GM12878 (cell line): ENCODE measurements around the gene OPCML. TPM values are rescaled to one million over a fixed set of nuclear protein-coding genes. Genes with fewer than 3 reads are reported as not detected.

ENCODE experiments used
- ATAC-seq: fragments of 200-7000 bp; cut with Tn5 transposase; 3 replicates; pipeline ENCODE4 v1.9.1; 2020; ENCODE audit warnings: mild to moderate bottlenecking, moderate library complexity
- BruUV-seq: library from RNA; stranded (reverse); fragments of 400-500 nt; replicated peaks from 2 replicates; lab custom pipeline; 2021; lab: Mats Ljungman, UMichigan
- CTCF ChIA-PET: fragments of 300-600 bp; sonication (Branson Sonifier 250); formaldehyde crosslinking; extraction: SDS; loops from one replicate; lab custom pipeline; 2021; ENCODE audit warnings: inconsistent platforms; lab: Yijun Ruan, JAX
- POLR2A ChIA-PET: fragments of 350-600 bp; formaldehyde crosslinking; extraction: SDS; loops from one replicate; lab custom pipeline; 2021; ENCODE audit warnings: inconsistent platforms; lab: Charles Lee
- RAD21 ChIA-PET: fragments of 300-600 bp; sonication (Branson Sonifier 250); formaldehyde crosslinking; loops from one replicate; lab custom pipeline; 2023; ENCODE audit warnings: antibody characterized with exemption; ENCODE audit not compliant: unreplicated experiment; lab: Charles Lee
- SMC1A ChIA-PET: fragments of 300-600 bp; sonication (Branson Sonifier 250); formaldehyde crosslinking; loops from one replicate; lab custom pipeline; 2023; ENCODE audit not compliant: unreplicated experiment, uncharacterized antibody; lab: Charles Lee
- DNase-seq: peaks from one replicate; pipeline ENCODE4 v3.0.0-alpha.2; 2011; ENCODE audit warnings: low read depth, low spot score
- FAIRE-seq: peaks from 3 replicates; lab custom pipeline; 2011; peaks lifted over from hg19 to GRCh38; lab: Jason Lieb, UNC
- H2AFZ ChIP-seq: 2 replicates; pipeline ENCODE4 v1.6.0; 2011; ENCODE audit warnings: low read depth, low read length, control low read depth; ENCODE audit not compliant: control insufficient read depth
- H3K27ac ChIP-seq: 2 replicates; pipeline ENCODE4 v1.5.1; 2011; ENCODE audit warnings: control low read depth; ENCODE audit not compliant: control insufficient read depth, insufficient read depth
- H3K27me3 ChIP-seq, 2 experiments: replicated peaks in 1 of 2; 2 replicates each; pipeline versions ENCODE4 v1.6.0 to v1.6.1; 2011; ENCODE audit warnings: low read length in 1 of 2; ENCODE audit not compliant: control insufficient read depth in 2 of 2, insufficient read depth in 2 of 2
- H3K36me3 ChIP-seq, 2 experiments: 2 replicates each; pipeline ENCODE4 v1.5.1; 2011; ENCODE audit warnings: low read length in 1 of 2; ENCODE audit not compliant: control insufficient read depth in 2 of 2, insufficient read depth in 2 of 2
- H3K4me1 ChIP-seq: 2 replicates; pipeline ENCODE4 v1.6.1; 2011; ENCODE audit warnings: mild to moderate bottlenecking, low read length, moderate library complexity, mixed read lengths; ENCODE audit not compliant: control insufficient read depth, insufficient read depth
- H3K4me2 ChIP-seq: 2 replicates; pipeline ENCODE4 v1.6.0; 2011; ENCODE audit warnings: control low read depth; ENCODE audit not compliant: control insufficient read depth, insufficient read depth
- H3K4me3 ChIP-seq: fragments of 200-600 bp; sonication (generic); 2 replicates; pipeline ENCODE4 v1.5.1; 2016
- H3K79me2 ChIP-seq: 2 replicates; pipeline ENCODE4 v1.6.0; 2011; ENCODE audit warnings: low read length; ENCODE audit not compliant: control insufficient read depth, insufficient read depth
- H3K9ac ChIP-seq: 2 replicates; pipeline ENCODE4 v1.8.0; 2011; ENCODE audit warnings: low read length, control low read depth, mixed read lengths; ENCODE audit not compliant: control insufficient read depth, insufficient read depth
- H3K9me3 ChIP-seq: replicated peaks from 3 replicates; pipeline ENCODE4 v1.5.1; 2011; ENCODE audit warnings: mild to moderate bottlenecking, low read length; ENCODE audit not compliant: control insufficient read depth, insufficient read depth
- H4K20me1 ChIP-seq: 2 replicates; pipeline ENCODE4 v1.6.0; 2011; ENCODE audit not compliant: control insufficient read depth, insufficient read depth
- ATF3 ChIP-seq: IDR thresholded peaks from 2 replicates; pipeline ENCODE4 v1.6.1; 2011; ENCODE audit warnings: low read depth, mild to moderate bottlenecking, low read length, moderate library complexity, borderline replicate concordance; ENCODE audit errors: extremely low read depth
- ATF7 ChIP-seq: fragments of 450-650 bp; IDR thresholded peaks from 2 replicates; pipeline ENCODE4 v1.6.1; 2016; ENCODE audit warnings: low read depth, mild to moderate bottlenecking
- CBX5 ChIP-seq: sonication (generic); IDR thresholded peaks from 2 replicates; pipeline ENCODE4 v1.6.1; 2016; ENCODE audit warnings: low read depth, moderate library complexity, mild to moderate bottlenecking, inconsistent platforms
- CREB1 ChIP-seq: IDR thresholded peaks from 2 replicates; pipeline ENCODE4 v1.6.1; 2012; ENCODE audit warnings: low read depth, mild to moderate bottlenecking, inconsistent platforms
- JUND ChIP-seq: IDR thresholded peaks from 2 replicates; pipeline ENCODE4 v1.6.1; 2012; ENCODE audit warnings: low read depth, mild to moderate bottlenecking, low read length, improper control_type of control experiment, moderate library complexity
- KDM1A ChIP-seq: fragments of 200-600 bp; sonication (generic); IDR thresholded peaks from 2 replicates; pipeline ENCODE4 v1.6.1; 2016; ENCODE audit warnings: borderline replicate concordance
- LARP7 ChIP-seq: fragments of 450-650 bp; IDR thresholded peaks from 2 replicates; pipeline ENCODE4 v1.6.1; 2017; ENCODE audit warnings: mild to moderate bottlenecking
- MTA2 ChIP-seq: fragments of 450-650 bp; IDR thresholded peaks from 2 replicates; pipeline ENCODE4 v1.6.1; 2016; ENCODE audit warnings: low read depth, mild to moderate bottlenecking, moderate library complexity
- NRF1 ChIP-seq: conservative IDR thresholded peaks from 2 replicates; pipeline ENCODE4 v1.6.1; 2011; ENCODE audit warnings: mild to moderate bottlenecking, low read depth, low read length, improper control_type of control experiment
- POU2F2 ChIP-seq: IDR thresholded peaks from 3 replicates; pipeline ENCODE4 v1.6.1; 2011; ENCODE audit warnings: low read depth, mild to moderate bottlenecking, low read length, borderline replicate concordance
- SREBF2 ChIP-seq: IDR thresholded peaks from 2 replicates; pipeline ENCODE4 v1.6.1; 2012; ENCODE audit warnings: mild to moderate bottlenecking, low read length
- SRF ChIP-seq, 2 experiments: IDR thresholded peaks; 2 replicates each; pipeline ENCODE4 v1.6.1; 2011; ENCODE audit warnings: low read depth in 2 of 2, low read length in 2 of 2, mild to moderate bottlenecking in 1 of 2, moderate library complexity in 1 of 2
- TARDBP ChIP-seq: IDR thresholded peaks from 2 replicates; pipeline ENCODE4 v1.6.1; 2016; ENCODE audit warnings: borderline replicate concordance
- TCF12 ChIP-seq: IDR thresholded peaks from 2 replicates; pipeline ENCODE4 v1.6.1; 2011; ENCODE audit warnings: low read depth, mild to moderate bottlenecking, low read length
- WRNIP1 ChIP-seq: IDR thresholded peaks from 2 replicates; pipeline ENCODE4 v1.6.1; 2011; ENCODE audit warnings: low read depth, low read length, improper control_type of control experiment, borderline replicate concordance
- ZNF24 ChIP-seq: fragments of 450-650 bp; IDR thresholded peaks from 2 replicates; pipeline ENCODE4 v1.6.1; 2017; ENCODE audit warnings: antibody characterized with exemption, mild to moderate bottlenecking
- ZSCAN29 ChIP-seq: fragments of 450-650 bp; IDR thresholded peaks from 2 replicates; pipeline ENCODE4 v1.6.1; 2017; ENCODE audit warnings: mild to moderate bottlenecking, moderate library complexity
- ZZZ3 ChIP-seq: IDR thresholded peaks from 2 replicates; pipeline ENCODE4 v1.6.1; 2011; ENCODE audit warnings: low read depth; ENCODE audit not compliant: control insufficient read depth, insufficient read length
- WGBS: methylation state at CpG from one replicate; pipeline ENCODE4 v1.1.6; 2016; ENCODE audit warnings: low lambda C conversion rate; ENCODE audit not compliant: insufficient replicate concordance, insufficient coverage; ENCODE audit errors: missing lambda C conversion rate; 5-methylcytosine and 5-hydroxymethylcytosine counted together
- in situ Hi-C: fragments of 300-500 bp; cut with MboI; formaldehyde crosslinking; loops from 9 replicates; pipeline ENCODE4 v1.14.3; 2018; ENCODE audit warnings: mixed read lengths
- intact Hi-C: fragments of 100-400 bp; cut with micrococcal nuclease; formaldehyde crosslinking; loops from one replicate; pipeline ENCODE4 v1.14.2; 2022; ENCODE audit not compliant: unreplicated experiment
- polyA plus RNA-seq, 11 experiments: library from polyadenylated mRNA; depleted of rRNA in 4 of 11; unstranded in 6 of 11; stranded (reverse) in 5 of 11; fragments of >200 nt; fragmentation: Nextera tagmentation in 4 of 11; fragmentation: Illumina TruSeq in 1 of 11; extraction: Ambion mirVana in 4 of 11; extraction: Trizol in 1 of 11; gene quantifications; 1 replicate in 1 of 11; 2 replicates in 10 of 11; pipeline versions ENCODE4 v1.2.1 to v1.2.3, GENCODE V29; 2011 to 2016; ENCODE audit warnings: inconsistent platforms in 2 of 11, missing spikeins in 2 of 11, low read depth in 1 of 11
- total RNA-seq, 4 experiments: library from RNA; depleted of rRNA in 3 of 4; stranded (reverse); fragments of >200 nt in 3 of 4; fragmentation: Illumina TruSeq in 1 of 4; extraction: Trizol in 1 of 4; gene quantifications; 2 replicates each; pipeline versions ENCODE4 v1.2.1 to v1.2.3, GENCODE V29; 2013 to 2021

The OPCML gene
- total and polyA plus RNA-seq, 10 of the 15 experiments (the other 5 are each of a cell fraction or from before 2014, with no cell fraction given): 0.84 TPM; not detected in 9

- H3K4me3 ChIP-seq: no peak overlapping the region
- ChIA-PET RAD21 (no interaction called here), SMC1A (interaction anchor here (1.0 kb wide), 1 partner anchor 44 kb away, joined by 3 read pairs; no protein-coding TSS in a partner anchor), CTCF (no interaction called here), POLR2A (no interaction called here)
- H3K9me3 ChIP-seq: no peaks in the 10 kb centered on the region; the same call in 2 of the 3 replicates
- H3K9ac ChIP-seq: no peak overlapping the region
- no peak overlapping the region for H2AFZ ChIP-seq
- 23% methylated on average over 5 of the region's 5 CpGs for WGBS
- no peak for FAIRE-seq
- intact Hi-C loops: no loop called here
- no peak overlapping the region for H3K27ac ChIP-seq
- no peaks in the 10 kb centered on the region for H3K4me1 ChIP-seq
- no peak for DNase-seq
- H4K20me1 ChIP-seq: no peaks in the 10 kb centered on the region
- H3K36me3 ChIP-seq: no peaks in the 10 kb centered on the region
- BruUV-seq: no TSS peak
- no peak for TF ChIP-seq ZNF24
- no peak for TF ChIP-seq TCF12
- no peak for TF ChIP-seq CBX5
- TF ChIP-seq SREBF2: no peak
- no peak for TF ChIP-seq LARP7
- TF ChIP-seq ZZZ3: no peak
- ATAC-seq: no peak
- H3K4me2 ChIP-seq: no peak overlapping the region
- in situ Hi-C loops: no loop called here
- H3K79me2 ChIP-seq: no peaks in the 10 kb centered on the region
- no peaks in the 10 kb centered on the region; a peak in 1 of 4 replicates for H3K27me3 ChIP-seq
These were observed 1041.3 kb downstream of the OPCML start for GRCh38 chr11:132490978-132491377.

GRCh38 chr11:132486060-132486459 lies 1046.2 kb downstream of the OPCML start:
- 17% methylated on average over 1 of the region's 1 CpG for WGBS
- Histone ChIP-seq H3K9ac (no peak overlapping the region), H3K9me3 (no peaks in the 10 kb centered on the region; the same call in 2 of the 3 replicates), H3K4me1 (no peaks in the 10 kb centered on the region), H4K20me1 (no peaks in the 10 kb centered on the region), H3K79me2 (no peaks in the 10 kb centered on the region), H2AFZ (no peak overlapping the region), H3K4me3 (no peak overlapping the region), H3K4me2 (no peak overlapping the region), H3K27ac (no peak overlapping the region), H3K27me3 (no peaks in the 10 kb centered on the region; a peak in 1 of 4 replicates), H3K36me3 (no peaks in the 10 kb centered on the region)
- DNase-seq: no peak
- SMC1A ChIA-PET: no interaction called here
- TF ChIP-seq KDM1A (no peak), WRNIP1 (no peak), CREB1 (no peak), POU2F2 (no peak), NRF1 (no peak), ATF3 (no peak), ZSCAN29 (no peak), MTA2 (no peak), JUND (no peak), SRF (IDR thresholded peaks at IDR 0.05; ENCODE audit: low read depth in 2 of 2, low read length in 2 of 2) (no peak), ATF7 (no peak), TARDBP (no peak)
- POLR2A ChIA-PET: no interaction called here
- RAD21 ChIA-PET: no interaction called here
- in situ Hi-C loops (no loop called here), intact Hi-C loops (no loop called here)
- CTCF ChIA-PET: no interaction called here
- no peak for ATAC-seq
- no TSS peak for BruUV-seq
- no peak for FAIRE-seq
